Body of pancreas (tissue), 4 donors: ENCODE results near the gene SUSD4. TPM values are rescaled to one million over a fixed set of nuclear protein-coding genes. Genes with fewer than 3 reads are reported as not detected.

ENCODE experiments used
- ATAC-seq: fragments of 150-250 bp; one replicate; pipeline ENCODE4 v1.9.1; 2016
- DNase-seq, 4 donors: peaks; one replicate each; pipeline ENCODE4 v3.0.0-alpha.2; 2019
- H3K27ac ChIP-seq, 4 donors: fragments of 200-600 bp; sonication (generic); 1 replicate in 3 of 4; 2 replicates in 1 of 4; pipeline versions ENCODE4 v1.5.1 to v1.6.1; 2016 to 2019; ENCODE audit warnings: mild to moderate bottlenecking in 1 of 4, mixed read lengths in 1 of 4, moderate library complexity in 1 of 4
- H3K27me3 ChIP-seq, 2 donors: fragments of 200-600 bp; sonication (generic); one replicate each; pipeline ENCODE4 v1.6.0; 2016; ENCODE audit warnings: mild to moderate bottlenecking in 1 of 2
- H3K36me3 ChIP-seq, 2 donors: fragments of 200-600 bp; sonication (generic); replicated peaks in 1 of 2; 2 replicates each; pipeline ENCODE4 v1.5.1; 2016; ENCODE audit warnings: low read depth in 2 of 2; ENCODE audit not compliant: insufficient read depth in 1 of 2
- H3K4me1 ChIP-seq: fragments of 200-600 bp; sonication (generic); one replicate; pipeline ENCODE4 v1.6.0; 2016
- H3K4me3 ChIP-seq, 2 donors: fragments of 200-600 bp; sonication (generic); 1 replicate in 1 of 2; 2 replicates in 1 of 2; pipeline ENCODE4 v1.5.1; 2016 to 2019
- H3K9me3 ChIP-seq, 3 donors: fragments of 200-600 bp; sonication (generic); 1 replicate in 2 of 3; 2 replicates in 1 of 3; pipeline ENCODE4 v1.5.1; 2016
- CTCF ChIP-seq, 7 experiments: fragments of 450-650 bp in 4 of 7; fragments of 200-600 bp in 3 of 7; sonication (generic) in 3 of 7; IDR thresholded peaks; one replicate each; pipeline ENCODE4 v1.5.1; 2016 to 2019; ENCODE audit warnings: antibody characterized with exemption in 7 of 7
- POLR2A ChIP-seq, 3 donors: fragments of 450-650 bp; IDR thresholded peaks; one replicate each; pipeline ENCODE4 v1.6.1; 2016; ENCODE audit warnings: antibody characterized with exemption in 3 of 3, mild to moderate bottlenecking in 2 of 3
- WGBS, 2 donors: methylation state at CpG; one replicate each; pipeline ENCODE4 v1.1.5; 2017; 5-methylcytosine and 5-hydroxymethylcytosine counted together
- intact Hi-C: fragments of 100-400 bp; cut with DNase I; formaldehyde crosslinking; loops from one replicate; pipeline ENCODE4 v1.15.1; 2023
- total RNA-seq, 2 donors: library from RNA; depleted of rRNA; stranded (reverse); fragments of >200 nt; gene quantifications; one replicate each; pipeline ENCODE4 v1.1.0, GENCODE V29; 2016

SUSD4 gene
- total RNA-seq, 2 donors from 2014 or later = 3.6 to 18.1 TPM

- ATAC-seq (peak; percentile 73), DNase-seq (peak in 2 of 4 donors; percentile 34 to 48)
- no peaks in the 10 kb centered on the region for H3K36me3 ChIP-seq
- 61 to 67% methylated on average over 6 of the region's 6 CpGs for WGBS, 2 donors
- no peak for TF ChIP-seq CTCF (IDR thresholded peaks at IDR 0.05)
- intact Hi-C loops = no loop called here
- H3K4me1 ChIP-seq = peaks cover 23% of the 10 kb centered on the region
- no peak overlapping the region for H3K4me3 ChIP-seq
- H3K9me3 ChIP-seq = no peaks in the 10 kb centered on the region
- H3K27ac ChIP-seq = peak overlapping the region in 1 of 4 donors; percentile 3
- no peaks in the 10 kb centered on the region for H3K27me3 ChIP-seq
Observed at GRCh38 chr1:223248001-223248769, 115.8 kb downstream of the SUSD4 start.

GRCh38 chr1:223246476-223247112, 117.4 kb downstream of the SUSD4 start:
- TF ChIP-seq CTCF (IDR thresholded peaks at IDR 0.05) (no peak), POLR2A (IDR thresholded peaks at IDR 0.05) (no peak)
- Histone ChIP-seq H3K27ac (no peak overlapping the region), H3K36me3 (no peaks in the 10 kb centered on the region), H3K4me1 (peaks cover 23% of the 10 kb centered on the region), H3K4me3 (no peak overlapping the region), H3K9me3 (no peaks in the 10 kb centered on the region), H3K27me3 (no peaks in the 10 kb centered on the region)
- 74 to 77% methylated on average over 5 of the region's 5 CpGs for WGBS, 2 donors
- intact Hi-C loops = no loop called here
- ATAC-seq = no peak
- DNase-seq = no peak

- DNase-seq (no peak), ATAC-seq (no peak)
- 90 to 92% methylated on average over 7 of the region's 7 CpGs for WGBS, 2 donors
- no peak for TF ChIP-seq CTCF (IDR thresholded peaks at IDR 0.05)
- no peak for TF ChIP-seq POLR2A (IDR thresholded peaks at IDR 0.05)
- intact Hi-C loops = no loop called here
- Histone ChIP-seq H3K27me3 (no peaks in the 10 kb centered on the region), H3K27ac (no peak overlapping the region), H3K9me3 (no peaks in the 10 kb centered on the region), H3K4me3 (no peak overlapping the region), H3K36me3 (no peaks in the 10 kb centered on the region), H3K4me1 (peaks cover 23% of the 10 kb centered on the region)
Observed at GRCh38 chr1:223245983-223246382, 118.0 kb downstream of the SUSD4 start.

- ATAC-seq (no peak), DNase-seq (no peak)
- TF ChIP-seq CTCF (IDR thresholded peaks at IDR 0.05) = no peak
- TF ChIP-seq POLR2A (IDR thresholded peaks at IDR 0.05) = no peak
- no peak overlapping the region for H3K4me3 ChIP-seq
- H3K4me1 ChIP-seq = peaks cover 19% of the 10 kb centered on the region
- no peaks in the 10 kb centered on the region for H3K27me3 ChIP-seq
- H3K27ac ChIP-seq = no peak overlapping the region
- intact Hi-C loops = no loop called here
- no peaks in the 10 kb centered on the region for H3K36me3 ChIP-seq
- 83 to 89% methylated on average over 5 of the region's 5 CpGs for WGBS, 2 donors
- H3K9me3 ChIP-seq = no peaks in the 10 kb centered on the region
Observed at GRCh38 chr1:223245411-223245810, 118.6 kb downstream of the SUSD4 start.
